Omental fat pad (tissue), 4 donors: ENCODE data around the gene MYH7. TPM values are rescaled to one million over a fixed set of nuclear protein-coding genes. Genes with fewer than 3 reads are reported as not detected.

Source experiments
- ATAC-seq: fragments of 150-250 bp; one replicate; pipeline ENCODE4 v1.9.1; 2016; ENCODE audit warnings: mild to moderate bottlenecking, moderate library complexity; ENCODE audit not compliant: low FRiP score
- DNase-seq: peaks from one replicate; pipeline ENCODE4 v3.0.0-alpha.2; 2019; ENCODE audit warnings: low spot score
- total RNA-seq, 4 donors: library from RNA; depleted of rRNA; stranded (reverse); fragments of >200 nt; gene quantifications; one replicate each; pipeline ENCODE4 v1.1.0, GENCODE V29; 2016
- TF ChIP-seq, protein P1 (sequence below), 3 donors: fragments of 450-650 bp; IDR thresholded peaks; one replicate each; pipeline ENCODE4 v1.5.1; 2016 to 2017; ENCODE audit warnings: antibody characterized with exemption in 3 of 3, mild to moderate bottlenecking in 3 of 3, moderate library complexity in 2 of 3

The MYH7 gene
- total RNA-seq, 4 donors from 2014 or later: not detected

DNA sequence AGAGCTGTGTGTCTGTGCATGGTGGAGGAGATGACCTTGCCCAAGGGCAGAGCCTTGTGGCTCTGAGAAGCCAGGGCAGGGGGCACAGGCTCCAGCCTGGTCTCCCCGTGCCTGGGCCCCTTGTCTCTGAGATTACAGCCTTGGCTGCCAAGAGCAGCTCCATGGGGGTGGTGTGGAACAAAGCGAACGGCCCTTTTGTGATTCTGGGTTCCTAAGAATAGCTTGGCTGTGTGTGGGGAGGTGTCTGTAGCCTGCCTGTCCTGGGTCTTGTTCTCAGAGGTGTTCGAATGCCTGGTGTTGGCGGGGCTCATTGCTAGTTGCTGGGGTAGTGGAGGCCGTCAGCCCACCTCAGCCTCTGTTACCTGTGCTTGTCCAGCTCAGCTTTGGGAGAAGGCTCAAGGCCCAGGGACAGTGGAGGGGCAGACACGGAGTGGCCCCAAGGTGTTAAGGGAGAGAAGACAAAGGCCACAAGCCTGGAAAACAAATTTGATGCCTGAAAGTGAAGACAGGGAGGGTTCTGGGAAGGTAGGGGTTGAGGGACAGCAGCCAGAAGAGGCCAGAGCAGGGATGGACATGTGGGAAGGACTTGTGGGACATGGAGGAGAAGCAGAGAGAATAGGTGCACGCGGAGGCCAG is 7.4 kb upstream of the MYH7 start:
- DNase-seq (no peak), ATAC-seq (no peak)
- TF ChIP-seq, protein P1, sequence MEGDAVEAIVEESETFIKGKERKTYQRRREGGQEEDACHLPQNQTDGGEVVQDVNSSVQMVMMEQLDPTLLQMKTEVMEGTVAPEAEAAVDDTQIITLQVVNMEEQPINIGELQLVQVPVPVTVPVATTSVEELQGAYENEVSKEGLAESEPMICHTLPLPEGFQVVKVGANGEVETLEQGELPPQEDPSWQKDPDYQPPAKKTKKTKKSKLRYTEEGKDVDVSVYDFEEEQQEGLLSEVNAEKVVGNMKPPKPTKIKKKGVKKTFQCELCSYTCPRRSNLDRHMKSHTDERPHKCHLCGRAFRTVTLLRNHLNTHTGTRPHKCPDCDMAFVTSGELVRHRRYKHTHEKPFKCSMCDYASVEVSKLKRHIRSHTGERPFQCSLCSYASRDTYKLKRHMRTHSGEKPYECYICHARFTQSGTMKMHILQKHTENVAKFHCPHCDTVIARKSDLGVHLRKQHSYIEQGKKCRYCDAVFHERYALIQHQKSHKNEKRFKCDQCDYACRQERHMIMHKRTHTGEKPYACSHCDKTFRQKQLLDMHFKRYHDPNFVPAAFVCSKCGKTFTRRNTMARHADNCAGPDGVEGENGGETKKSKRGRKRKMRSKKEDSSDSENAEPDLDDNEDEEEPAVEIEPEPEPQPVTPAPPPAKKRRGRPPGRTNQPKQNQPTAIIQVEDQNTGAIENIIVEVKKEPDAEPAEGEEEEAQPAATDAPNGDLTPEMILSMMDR (IDR thresholded peaks at IDR 0.05): no peak

DNA sequence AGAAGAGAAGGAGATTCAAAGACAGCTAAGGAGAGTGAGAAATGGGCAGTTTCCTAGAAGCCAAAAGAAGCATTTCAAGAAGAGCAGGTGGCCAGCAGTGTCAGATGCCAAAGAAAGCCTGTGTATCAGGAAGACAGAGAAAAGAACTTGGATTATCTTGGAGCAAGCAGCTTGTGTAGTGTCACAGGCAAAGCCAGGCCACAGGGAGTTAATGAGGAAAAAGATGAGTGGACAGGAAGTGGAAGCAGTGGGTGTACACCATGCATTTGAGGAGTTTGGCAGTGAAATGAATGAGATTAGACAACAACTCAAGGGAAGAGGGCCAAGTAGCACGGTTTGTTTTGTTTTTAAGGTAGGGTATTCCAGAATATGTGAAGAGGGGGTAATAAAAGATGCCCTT is 5.6 kb upstream of the MYH7 start:
- TF ChIP-seq, protein P1 (IDR thresholded peaks at IDR 0.05): no peak

DNA sequence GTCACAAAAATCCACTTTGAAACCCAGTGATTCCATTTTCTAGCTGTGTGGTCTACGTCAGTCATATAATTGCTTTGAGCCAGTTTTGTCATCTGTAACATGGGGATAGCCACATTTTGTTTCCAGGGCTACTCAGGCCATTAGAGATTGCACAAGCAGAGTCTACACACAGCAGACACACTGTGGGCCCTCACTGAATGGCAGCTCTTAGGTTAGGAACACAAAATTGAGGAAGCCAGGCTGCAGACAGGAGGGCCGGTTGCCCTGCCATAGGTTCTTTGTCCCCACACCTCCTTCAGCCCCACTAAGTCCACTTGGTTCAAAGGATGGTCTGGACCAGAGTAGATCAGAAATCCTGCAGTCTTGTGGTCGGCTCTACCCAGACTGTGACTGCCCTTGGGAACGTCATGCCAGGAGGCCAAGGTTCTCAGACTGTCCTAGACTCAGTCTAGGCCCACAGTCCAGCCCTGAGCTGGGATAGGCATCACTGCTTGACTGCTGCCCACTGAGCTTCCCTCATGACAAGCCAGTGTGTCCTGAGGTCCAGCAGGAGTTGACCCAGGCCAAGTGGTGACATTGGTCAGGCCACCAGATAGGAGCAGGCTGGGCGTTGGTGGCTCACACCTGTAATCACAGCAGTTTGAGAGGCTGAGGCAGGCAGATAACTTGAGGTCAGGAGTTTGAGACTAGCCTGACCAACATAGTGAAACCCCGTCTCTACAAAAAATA is 3.8 kb upstream of the MYH7 start:
- DNase-seq (no peak), ATAC-seq (no peak)
- TF ChIP-seq, protein P1 (IDR thresholded peaks at IDR 0.05): no peak

More for the DNA sequence above, 5.6 kb upstream of the MYH7 start:
- DNase-seq (no peak), ATAC-seq (no peak)

DNA sequence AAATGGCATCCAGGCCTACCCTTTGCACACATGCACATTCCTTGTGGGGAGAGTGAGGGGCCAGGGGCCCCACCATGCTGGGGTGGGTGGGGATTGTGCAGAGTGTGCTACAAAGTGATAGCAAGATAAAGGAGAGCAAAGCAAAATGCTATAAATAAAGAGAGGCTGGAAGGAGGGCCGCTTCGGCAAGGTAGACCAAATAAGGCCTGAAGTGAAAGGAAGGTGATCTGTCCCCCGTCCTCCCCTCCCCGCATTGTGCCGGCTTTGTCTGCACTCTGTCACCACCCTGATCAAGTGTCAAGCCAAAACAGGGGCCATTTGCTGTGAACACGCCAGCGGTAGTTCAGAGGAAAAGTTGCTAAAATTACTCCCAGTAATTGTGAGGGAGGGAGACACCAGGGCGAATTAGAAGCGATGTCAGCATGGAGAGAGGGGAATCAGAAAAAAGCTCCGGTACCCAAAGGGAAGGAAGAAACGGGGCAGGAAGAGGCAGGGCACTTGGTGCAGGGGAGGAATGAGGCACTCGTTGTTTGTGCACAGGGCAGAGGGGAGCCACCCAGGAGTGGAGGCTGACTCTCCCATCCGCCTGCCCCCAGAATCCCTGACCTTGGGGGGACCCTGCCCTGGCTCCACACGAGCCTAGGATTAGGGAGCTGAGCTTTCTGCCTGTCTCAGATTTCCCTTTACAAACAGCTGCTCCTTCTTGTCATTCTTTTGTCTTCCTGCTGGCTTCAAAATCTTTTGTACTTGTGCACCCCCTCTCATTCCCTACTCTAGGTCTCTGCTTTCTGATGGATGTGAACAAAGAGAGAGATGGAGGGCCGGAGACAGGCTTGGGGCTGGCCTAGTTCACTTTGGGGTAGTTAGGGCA is 2.9 kb upstream of the MYH7 start:
- TF ChIP-seq, protein P1 (IDR thresholded peaks at IDR 0.05): no peak
- ATAC-seq: no peak
- DNase-seq: no peak

DNA sequence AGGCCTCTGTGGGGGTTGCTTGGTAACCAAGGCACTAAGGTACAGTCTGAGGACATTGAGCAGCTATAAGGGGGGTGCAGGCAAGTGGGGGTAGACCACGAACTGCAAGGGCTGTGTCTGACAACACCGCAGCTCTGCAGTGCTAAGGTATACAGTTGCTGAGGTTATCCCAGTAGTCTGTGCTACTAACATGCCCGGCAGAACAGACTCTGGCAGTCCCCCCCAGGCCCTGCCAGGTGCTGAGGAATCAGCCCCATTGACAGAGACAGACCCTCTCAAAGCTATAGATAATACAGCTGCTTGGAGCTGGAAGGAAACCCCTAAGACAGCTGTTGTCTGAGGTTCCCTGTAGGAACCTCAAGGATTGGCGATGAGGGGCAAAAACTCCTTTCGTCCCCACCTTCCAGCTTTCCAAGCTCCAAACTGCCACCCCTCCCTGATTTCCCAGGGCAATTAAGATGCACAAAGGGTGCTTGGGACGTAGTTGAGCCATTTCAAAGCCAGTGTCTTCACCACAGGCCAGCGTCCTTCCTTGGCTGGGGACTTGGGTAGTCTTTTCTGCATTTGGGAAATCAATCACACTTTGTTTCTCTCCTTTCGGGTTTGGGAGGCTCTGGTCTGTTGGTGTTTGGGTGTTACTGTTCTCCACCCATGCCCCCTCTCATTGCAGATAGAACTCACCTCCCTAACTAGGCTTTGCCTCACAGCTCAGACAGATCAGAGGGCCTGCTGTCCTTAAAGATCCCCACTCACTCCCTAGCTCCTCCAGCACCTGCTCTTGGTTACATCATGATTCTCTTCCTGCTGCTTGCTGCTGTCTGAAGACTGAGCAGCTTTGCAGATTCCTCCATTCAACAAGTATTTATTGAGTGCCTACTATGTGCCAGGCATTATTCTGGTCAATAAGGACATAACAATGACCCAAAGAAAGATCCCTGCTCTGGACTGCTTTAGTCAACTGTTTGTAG is 2.0 kb upstream of the MYH7 start:
- TF ChIP-seq, protein P1 (IDR thresholded peaks at IDR 0.05): no peak
- ATAC-seq: no peak
- DNase-seq: no peak
